ENCODE measurements around the gene NCK1. TPM values are rescaled to one million over a fixed set of nuclear protein-coding genes. Genes with fewer than 3 reads are reported as not detected.

NCK1 gene
- total and polyA plus RNA-seq, 2 experiments from 2014 or later: 28.4 to 28.7 TPM

DNA sequence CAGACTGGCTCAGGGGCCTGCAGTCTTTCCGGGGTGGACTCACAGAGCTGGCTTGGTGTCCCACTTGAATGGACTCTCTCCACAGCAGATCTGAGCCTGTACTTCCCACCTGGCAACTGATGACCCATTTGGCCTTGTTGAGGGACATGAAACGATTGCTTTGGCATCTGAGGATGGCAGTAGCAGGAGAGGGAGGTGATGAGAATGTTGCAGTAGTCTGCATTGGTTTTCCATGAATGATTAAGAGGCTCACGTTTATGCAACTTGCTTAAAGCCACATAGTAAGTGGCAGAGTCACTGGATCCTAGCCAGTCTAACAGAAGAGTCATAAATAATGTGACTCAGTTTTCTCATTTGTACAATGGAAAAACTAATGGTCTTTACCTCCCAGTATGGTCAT lies 117.7 kb downstream of the NCK1 start:
- no peaks in the 10 kb centered on the region for H3K36me3 ChIP-seq (ENCODE audit: insufficient read depth)
- no peaks in the 10 kb centered on the region for H3K4me1 Mint-ChIP-seq
- H3K4me3 Mint-ChIP-seq: no peak overlapping the region

More for the DNA sequence above, 117.7 kb downstream of the NCK1 start:
- H3K27me3 ChIP-seq (ENCODE audit: insufficient read depth): no peaks in the 10 kb centered on the region
- no peak overlapping the region for H2AFZ ChIP-seq
- no peak overlapping the region for H3K4me2 ChIP-seq
- H3K4me1 ChIP-seq (ENCODE audit: insufficient read depth): no peaks in the 10 kb centered on the region
- Mint-ChIP-seq H3K27me3 (ENCODE audit: insufficient read depth, low read depth, poor library complexity) (no peaks in the 10 kb centered on the region), H3K9me3 (no peaks in the 10 kb centered on the region), H3K36me3 (ENCODE audit: low read depth) (no peaks in the 10 kb centered on the region; the same call in 1 of the 3 replicates), H3K27ac (no peak overlapping the region)
- H4K20me1 ChIP-seq (replicated peaks; ENCODE audit: insufficient read depth): no peaks in the 10 kb centered on the region
- no peaks in the 10 kb centered on the region for H3K79me2 ChIP-seq (replicated peaks; ENCODE audit: insufficient read depth)
- no peak for DNase-seq (ENCODE audit: low spot score)
- ATAC-seq: no peak
- no peaks in the 10 kb centered on the region for H3F3A ChIP-seq (replicated peaks; ENCODE audit: low read depth)
- no peak overlapping the region for H3K4me3 ChIP-seq
- no peak overlapping the region for H3K27ac ChIP-seq (ENCODE audit: low read depth)
- TF ChIP-seq, protein P1, sequence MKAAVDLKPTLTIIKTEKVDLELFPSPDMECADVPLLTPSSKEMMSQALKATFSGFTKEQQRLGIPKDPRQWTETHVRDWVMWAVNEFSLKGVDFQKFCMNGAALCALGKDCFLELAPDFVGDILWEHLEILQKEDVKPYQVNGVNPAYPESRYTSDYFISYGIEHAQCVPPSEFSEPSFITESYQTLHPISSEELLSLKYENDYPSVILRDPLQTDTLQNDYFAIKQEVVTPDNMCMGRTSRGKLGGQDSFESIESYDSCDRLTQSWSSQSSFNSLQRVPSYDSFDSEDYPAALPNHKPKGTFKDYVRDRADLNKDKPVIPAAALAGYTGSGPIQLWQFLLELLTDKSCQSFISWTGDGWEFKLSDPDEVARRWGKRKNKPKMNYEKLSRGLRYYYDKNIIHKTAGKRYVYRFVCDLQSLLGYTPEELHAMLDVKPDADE (IDR thresholded peaks at IDR 0.05): no peak
- TF ChIP-seq ZNF331 (CRISPR knock-in tag; IDR thresholded peaks at IDR 0.05; ENCODE audit: low read depth): no peak
- TF ChIP-seq STAT1 (IDR thresholded peaks at IDR 0.05; ENCODE audit: unreplicated experiment): no peak
- no peak for TF ChIP-seq ZNF462 (CRISPR knock-in tag; IDR thresholded peaks at IDR 0.05)
- no peaks in the 10 kb centered on the region for H3K9me2 ChIP-seq (ENCODE audit: insufficient read depth)
